ENCODE data around the gene FCMR. TPM values are rescaled to one million over a fixed set of nuclear protein-coding genes. Genes with fewer than 3 reads are reported as not detected.
"Not testable (repeated sequence)": the region's sequence is repeated elsewhere in the genome, so short reads cannot be mapped to it uniquely, and the experiment has no call there.

Gene FCMR
- total and polyA plus RNA-seq, 2 experiments from 2014 or later = 1.2 to 2.3 TPM

DNA sequence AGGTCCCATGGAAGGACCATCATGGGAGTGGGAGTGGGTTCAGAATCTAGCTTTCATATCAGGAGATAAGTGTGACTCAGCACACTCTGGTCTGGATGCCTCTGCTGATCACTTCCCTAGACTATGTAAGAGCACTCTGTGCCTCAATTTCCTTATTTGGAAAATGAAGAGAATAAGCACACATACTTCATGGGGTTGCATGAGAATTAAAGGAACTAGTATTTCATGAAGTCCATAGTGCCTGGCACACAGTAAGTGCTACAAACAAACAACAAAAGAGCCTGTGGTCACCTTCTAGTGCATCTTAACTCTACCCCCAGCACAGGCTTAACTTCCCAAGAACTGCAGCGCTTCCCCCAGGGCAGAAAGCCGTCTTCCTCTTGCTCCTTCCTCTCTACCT, 65.9 kb downstream of the FCMR start:
- Histone ChIP-seq H3K4me2 (ENCODE audit: unreplicated experiment) (no peak overlapping the region), H3K9me3 (ENCODE audit: low read depth) (no peaks in the 10 kb centered on the region), H3K4me1 (ENCODE audit: insufficient read depth) (peaks cover 7% of the 10 kb centered on the region; the same call in 1 of the 2 replicates), H2AFZ (no peak overlapping the region), H3F3A (ENCODE audit: insufficient read depth) (peaks cover 13% of the 10 kb centered on the region; the same call in 1 of the 2 replicates), H4K20me1 (ENCODE audit: insufficient read depth) (no peaks in the 10 kb centered on the region), H3K9ac (no peak overlapping the region), H3K9me2 (ENCODE audit: insufficient read depth) (no peaks in the 10 kb centered on the region), H3K27ac (no peak overlapping the region), H3K79me2 (ENCODE audit: insufficient read depth) (no peaks in the 10 kb centered on the region), H3K4me3 (no peak overlapping the region), H3K27me3 (replicated peaks; ENCODE audit: insufficient read depth) (0 out of 2 replicates have a peak, but pooled peaks cover 3% of the 10 kb centered on the region), H3K36me3 (ENCODE audit: low read depth) (no peaks in the 10 kb centered on the region)
- in situ Hi-C loops (cut with MboI) = no loop called here
- WGBS, 2 experiments (ENCODE audit: low coverage in 1 of 2, low lambda C conversion rate in 2 of 2, missing lambda C conversion rate in 2 of 2) = 84 to 94% methylated on average over 2 of the region's 2 CpGs
- TF ChIP-seq EZH2phosphoT487 (IDR thresholded peaks at IDR 0.05; ENCODE audit: insufficient read depth, low read depth) = no peak
- DNase-seq = no peak

GRCh38 chr1:206854401-206855129, 67.2 kb downstream of the FCMR start:
- Histone ChIP-seq H3K4me3 (no peak overlapping the region), H3F3A (ENCODE audit: insufficient read depth) (peaks cover 19% of the 10 kb centered on the region; the same call in 1 of the 2 replicates), H3K4me1 (ENCODE audit: insufficient read depth) (peaks cover 12% of the 10 kb centered on the region; the same call in 1 of the 2 replicates), H3K9me2 (ENCODE audit: insufficient read depth) (no peaks in the 10 kb centered on the region), H4K20me1 (ENCODE audit: insufficient read depth) (no peaks in the 10 kb centered on the region), H2AFZ (no peak overlapping the region), H3K4me2 (ENCODE audit: unreplicated experiment) (no peak overlapping the region), H3K79me2 (ENCODE audit: insufficient read depth) (no peaks in the 10 kb centered on the region), H3K36me3 (ENCODE audit: low read depth) (no peaks in the 10 kb centered on the region), H3K27me3 (replicated peaks; ENCODE audit: insufficient read depth) (no peaks in the 10 kb centered on the region), H3K27ac (no peak overlapping the region), H3K9ac (no peak overlapping the region), H3K9me3 (ENCODE audit: low read depth) (no peaks in the 10 kb centered on the region)
- 62 to 64% methylated on average over 3 of the region's 3 CpGs for WGBS, 2 experiments (ENCODE audit: low coverage in 1 of 2, low lambda C conversion rate in 2 of 2, missing lambda C conversion rate in 2 of 2)
- no peak for DNase-seq
- in situ Hi-C loops (cut with MboI) = no loop called here
- no peak for TF ChIP-seq EZH2 (IDR thresholded peaks at IDR 0.05; ENCODE audit: insufficient read depth, poor library complexity, severe bottlenecking)
- TF ChIP-seq EZH2phosphoT487 (IDR thresholded peaks at IDR 0.05; ENCODE audit: insufficient read depth, low read depth) = no peak

DNA sequence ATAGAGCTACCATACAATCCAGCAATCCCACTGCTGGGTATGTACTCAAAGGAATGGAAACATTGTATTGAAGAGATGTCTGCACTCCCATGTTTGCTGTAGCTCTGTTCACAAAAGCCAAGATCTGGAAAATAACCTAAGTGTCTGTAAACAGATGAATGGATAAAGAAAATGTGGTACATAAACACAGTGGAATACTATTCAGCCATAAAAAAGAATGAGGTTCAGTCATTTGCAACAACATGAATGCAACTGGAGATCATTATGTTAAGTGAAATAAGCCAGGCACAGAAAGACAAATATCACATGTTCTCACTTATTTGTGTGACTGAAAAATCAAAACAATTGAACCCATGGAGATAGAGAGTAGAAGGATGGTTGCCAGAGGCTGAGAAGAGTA, 68.0 kb downstream of the FCMR start:
- Histone ChIP-seq H3F3A (ENCODE audit: insufficient read depth) (peaks cover 19% of the 10 kb centered on the region; the same call in 1 of the 2 replicates), H3K4me1 (ENCODE audit: insufficient read depth) (peaks cover 12% of the 10 kb centered on the region; the same call in 1 of the 2 replicates)
- H3K27ac ChIP-seq; H3K36me3 ChIP-seq (ENCODE audit: low read depth); in situ Hi-C loops (cut with MboI); H4K20me1 ChIP-seq (ENCODE audit: insufficient read depth); H3K9me3 ChIP-seq (ENCODE audit: low read depth); H3K79me2 ChIP-seq (ENCODE audit: insufficient read depth); H3K9me2 ChIP-seq (ENCODE audit: insufficient read depth); H3K4me2 ChIP-seq (ENCODE audit: unreplicated experiment); DNase-seq; H3K27me3 ChIP-seq (replicated peaks; ENCODE audit: insufficient read depth); H3K4me3 ChIP-seq; H3K9ac ChIP-seq; H2AFZ ChIP-seq: not testable (repeated sequence)

Other genes with a start within 250 kb of the FCMR start
- gene MAPKAPK2, start 237.0 kb downstream of the FCMR start, total RNA-seq (2014; rRNA removed; shearing (Covaris generic)) = 50.6 and 63.3 TPM in 2 replicates
- gene MAPKAPK2, start 237.0 kb downstream of the FCMR start, polyA plus RNA-seq (2016; fragmentation: Nextera tagmentation; extraction: Ambion mirVana) = 7.5 and 8.8 TPM in 2 replicates
- gene IL19, start 151.2 kb downstream of the FCMR start, total RNA-seq (2014; rRNA removed; shearing (Covaris generic)) = not detected in 2 replicates
- not detected in 2 replicates for gene IL19, start 151.2 kb downstream of the FCMR start, polyA plus RNA-seq (2016; fragmentation: Nextera tagmentation; extraction: Ambion mirVana)
- not detected in 2 replicates for gene IL10, start 149.4 kb downstream of the FCMR start, total RNA-seq (2014; rRNA removed; shearing (Covaris generic))
- gene IL10, start 149.4 kb downstream of the FCMR start, polyA plus RNA-seq (2016; fragmentation: Nextera tagmentation; extraction: Ambion mirVana) = not detected in 2 replicates
- 0.25 TPM in 1 of 2 replicates, not detected in the other for gene IL20, start 56.3 kb downstream of the FCMR start, total RNA-seq (2014; rRNA removed; shearing (Covaris generic))
- not detected in 2 replicates for gene IL20, start 56.3 kb downstream of the FCMR start, polyA plus RNA-seq (2016; fragmentation: Nextera tagmentation; extraction: Ambion mirVana)
- 2.4 TPM in 1 of 2 replicates, not detected in the other for gene IL24, start 24.5 kb downstream of the FCMR start, total RNA-seq (2014; rRNA removed; shearing (Covaris generic))
- gene IL24, start 24.5 kb downstream of the FCMR start, polyA plus RNA-seq (2016; fragmentation: Nextera tagmentation; extraction: Ambion mirVana) = 0.49 and 0.52 TPM in 2 replicates
- not detected in 2 replicates for gene PIGR, start 24.5 kb upstream of the FCMR start, total RNA-seq (2014; rRNA removed; shearing (Covaris generic))
- not detected in 2 replicates for gene PIGR, start 24.5 kb upstream of the FCMR start, polyA plus RNA-seq (2016; fragmentation: Nextera tagmentation; extraction: Ambion mirVana)
- gene FCAMR, start 48.5 kb upstream of the FCMR start, total RNA-seq (2014; rRNA removed; shearing (Covaris generic)) = not detected in 2 replicates
- not detected in 2 replicates for gene FCAMR, start 48.5 kb upstream of the FCMR start, polyA plus RNA-seq (2016; fragmentation: Nextera tagmentation; extraction: Ambion mirVana)
- not detected in 2 replicates for gene C1orf116, start 110.8 kb upstream of the FCMR start, total RNA-seq (2014; rRNA removed; shearing (Covaris generic))
- not detected in 2 replicates for gene C1orf116, start 110.8 kb upstream of the FCMR start, polyA plus RNA-seq (2016; fragmentation: Nextera tagmentation; extraction: Ambion mirVana)
- 6.7 and 7.8 TPM in 2 replicates for gene YOD1, start 129.3 kb upstream of the FCMR start, total RNA-seq (2014; rRNA removed; shearing (Covaris generic))
- gene YOD1, start 129.3 kb upstream of the FCMR start, polyA plus RNA-seq (2016; fragmentation: Nextera tagmentation; extraction: Ambion mirVana) = 2.4 TPM in 2 replicates
- gene PFKFB2, start 131.3 kb upstream of the FCMR start, total RNA-seq (2014; rRNA removed; shearing (Covaris generic)) = 3.7 and 4.2 TPM in 2 replicates
- gene PFKFB2, start 131.3 kb upstream of the FCMR start, polyA plus RNA-seq (2016; fragmentation: Nextera tagmentation; extraction: Ambion mirVana) = 1.2 and 1.6 TPM in 2 replicates
- gene C4BPB, start 166.9 kb upstream of the FCMR start, total RNA-seq (2014; rRNA removed; shearing (Covaris generic)) = not detected in 2 replicates
- not detected in 2 replicates for gene C4BPB, start 166.9 kb upstream of the FCMR start, polyA plus RNA-seq (2016; fragmentation: Nextera tagmentation; extraction: Ambion mirVana)
- not detected in 2 replicates for gene C4BPA, start 182.3 kb upstream of the FCMR start, total RNA-seq (2014; rRNA removed; shearing (Covaris generic))
- not detected in 2 replicates for gene C4BPA, start 182.3 kb upstream of the FCMR start, polyA plus RNA-seq (2016; fragmentation: Nextera tagmentation; extraction: Ambion mirVana)